ENCODE results near the gene ORC3.

The ORC3 gene

DNA sequence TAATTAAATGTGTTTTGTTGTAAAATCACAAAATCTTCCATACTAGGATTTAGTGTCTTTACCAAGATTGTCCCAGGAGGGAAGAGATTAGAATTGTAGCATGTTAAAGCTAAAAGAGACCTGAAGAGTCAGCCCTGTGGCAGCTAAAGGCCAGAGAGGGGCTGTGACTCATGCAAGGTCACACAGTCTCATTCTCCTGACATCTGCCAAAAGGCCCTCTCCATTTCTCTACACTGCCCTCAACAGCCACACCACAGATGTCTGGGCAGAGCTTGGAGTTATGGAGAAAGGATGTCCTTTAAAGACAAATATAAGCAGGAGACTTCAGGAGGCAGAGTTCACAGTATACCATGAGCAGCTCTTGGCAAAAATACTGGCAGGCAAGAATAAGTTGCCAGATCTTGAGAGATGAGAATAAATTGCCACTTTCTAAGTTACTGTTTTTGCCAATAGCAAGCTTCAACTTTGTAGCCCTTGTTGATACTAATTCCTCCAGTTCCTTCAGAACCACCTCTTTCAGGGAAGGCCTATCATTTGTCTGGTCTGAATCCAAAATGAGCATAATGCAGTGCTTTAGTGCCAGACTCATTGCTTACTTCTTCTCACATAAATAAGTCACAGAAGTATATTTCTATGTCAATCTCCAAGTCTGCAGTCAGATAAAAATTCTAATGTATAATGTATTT lies 70.4 kb downstream of the ORC3 start:
- FAIRE-seq = no peak
- TF ChIP-seq, protein P1, sequence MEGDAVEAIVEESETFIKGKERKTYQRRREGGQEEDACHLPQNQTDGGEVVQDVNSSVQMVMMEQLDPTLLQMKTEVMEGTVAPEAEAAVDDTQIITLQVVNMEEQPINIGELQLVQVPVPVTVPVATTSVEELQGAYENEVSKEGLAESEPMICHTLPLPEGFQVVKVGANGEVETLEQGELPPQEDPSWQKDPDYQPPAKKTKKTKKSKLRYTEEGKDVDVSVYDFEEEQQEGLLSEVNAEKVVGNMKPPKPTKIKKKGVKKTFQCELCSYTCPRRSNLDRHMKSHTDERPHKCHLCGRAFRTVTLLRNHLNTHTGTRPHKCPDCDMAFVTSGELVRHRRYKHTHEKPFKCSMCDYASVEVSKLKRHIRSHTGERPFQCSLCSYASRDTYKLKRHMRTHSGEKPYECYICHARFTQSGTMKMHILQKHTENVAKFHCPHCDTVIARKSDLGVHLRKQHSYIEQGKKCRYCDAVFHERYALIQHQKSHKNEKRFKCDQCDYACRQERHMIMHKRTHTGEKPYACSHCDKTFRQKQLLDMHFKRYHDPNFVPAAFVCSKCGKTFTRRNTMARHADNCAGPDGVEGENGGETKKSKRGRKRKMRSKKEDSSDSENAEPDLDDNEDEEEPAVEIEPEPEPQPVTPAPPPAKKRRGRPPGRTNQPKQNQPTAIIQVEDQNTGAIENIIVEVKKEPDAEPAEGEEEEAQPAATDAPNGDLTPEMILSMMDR (IDR thresholded peaks at IDR 0.05; ENCODE audit: insufficient read depth, missing control alignments) = no peak
- DNase-seq (ENCODE audit: insufficient read length, low spot score) = no peak

DNA sequence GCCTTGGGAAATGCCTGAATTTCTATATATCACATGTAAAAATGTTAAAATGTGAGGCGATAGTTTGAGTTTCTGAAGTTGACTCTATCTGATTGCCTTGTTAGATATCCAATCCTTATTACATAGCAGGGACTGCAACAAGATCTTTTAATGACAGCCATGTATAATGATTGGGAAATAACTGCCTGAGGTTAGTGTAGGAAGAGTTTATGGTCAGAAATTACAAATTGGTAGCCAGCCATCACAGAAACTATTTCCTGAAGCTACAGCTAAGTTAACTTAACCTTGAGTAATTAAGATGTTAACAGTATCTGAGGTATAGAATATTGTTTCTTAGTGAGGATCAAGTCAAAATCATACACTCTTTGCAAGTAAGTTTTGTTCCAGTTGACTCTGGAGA lies 71.1 kb downstream of the ORC3 start:
- TF ChIP-seq, protein P1 (IDR thresholded peaks at IDR 0.05; ENCODE audit: insufficient read depth, missing control alignments) = no peak
- FAIRE-seq = no peak
- DNase-seq (ENCODE audit: insufficient read length, low spot score) = no peak

DNA sequence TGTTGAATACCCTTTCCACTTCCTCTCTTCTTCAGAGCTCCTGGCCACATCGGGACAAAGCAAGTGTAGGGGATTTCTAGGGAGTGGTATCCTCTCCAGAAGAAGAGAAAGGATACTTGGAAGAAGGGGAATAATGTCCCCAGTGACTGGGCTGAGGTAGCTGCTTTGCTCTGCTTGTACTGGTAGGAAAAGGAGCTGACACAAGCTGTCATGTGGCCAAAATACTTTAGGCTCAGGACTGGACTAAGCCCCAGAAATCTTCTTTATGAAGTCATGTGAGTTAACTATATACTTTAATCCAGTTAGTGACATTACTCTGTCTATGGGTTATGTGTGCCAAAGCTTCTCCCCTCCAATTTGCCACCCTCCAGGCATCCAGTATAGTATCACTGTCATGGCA lies 71.6 kb downstream of the ORC3 start:
- TF ChIP-seq, protein P1 (IDR thresholded peaks at IDR 0.05; ENCODE audit: insufficient read depth, missing control alignments) = no peak
- FAIRE-seq (no peak), DNase-seq (ENCODE audit: insufficient read length, low spot score) (no peak)

DNA sequence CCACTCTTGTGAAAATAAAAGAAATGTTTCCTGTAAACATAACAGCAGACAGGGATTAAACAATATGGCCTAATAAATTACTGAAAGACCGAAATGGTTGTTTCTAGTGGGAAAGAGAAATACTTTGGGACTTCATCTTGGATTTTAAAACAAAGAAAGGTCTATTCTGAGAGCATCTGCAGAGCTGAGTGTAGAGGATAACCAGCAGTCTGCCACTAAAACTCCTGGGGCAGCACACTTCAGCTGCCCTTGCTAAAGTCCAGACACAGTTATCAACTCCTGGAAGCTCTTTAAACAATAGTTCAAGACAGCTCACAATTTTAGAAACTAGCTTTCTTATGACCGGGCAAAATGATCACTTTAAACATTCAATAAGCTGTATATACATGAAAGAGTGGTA lies 73.5 kb downstream of the ORC3 start:
- no peak for FAIRE-seq
- TF ChIP-seq, protein P1 (IDR thresholded peaks at IDR 0.05; ENCODE audit: insufficient read depth, missing control alignments) = no peak
- no peak for DNase-seq (ENCODE audit: insufficient read length, low spot score)

DNA sequence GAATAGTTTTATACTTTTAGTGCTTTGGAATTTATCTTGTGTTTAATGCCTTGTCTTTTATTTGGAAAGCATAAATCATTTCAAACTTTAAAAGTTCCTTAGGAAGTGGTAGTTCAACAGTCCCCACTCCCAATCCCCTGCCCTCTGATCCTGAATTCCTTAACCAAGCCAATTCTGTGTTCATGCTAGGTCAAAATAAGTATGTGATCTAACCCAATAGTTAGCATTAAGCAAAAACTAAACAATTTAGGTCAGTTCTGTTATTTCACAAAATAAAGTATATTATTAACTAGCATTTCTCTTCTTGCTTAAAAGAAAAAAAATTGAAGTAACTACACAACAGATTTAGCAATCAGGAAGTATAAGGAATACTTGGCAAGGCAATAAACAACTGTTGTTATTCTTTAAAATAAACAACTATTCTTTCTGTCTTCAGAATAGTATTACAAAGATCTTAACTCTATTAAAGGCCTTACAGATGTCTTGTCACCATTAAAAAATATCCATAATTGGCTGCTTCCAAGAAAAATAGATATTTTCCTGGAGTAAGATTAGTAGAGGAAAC lies 75.1 kb downstream of the ORC3 start:
- FAIRE-seq (no peak), DNase-seq (ENCODE audit: insufficient read length, low spot score) (no peak)
- TF ChIP-seq, protein P1 (IDR thresholded peaks at IDR 0.05; ENCODE audit: insufficient read depth, missing control alignments) = no peak

DNA sequence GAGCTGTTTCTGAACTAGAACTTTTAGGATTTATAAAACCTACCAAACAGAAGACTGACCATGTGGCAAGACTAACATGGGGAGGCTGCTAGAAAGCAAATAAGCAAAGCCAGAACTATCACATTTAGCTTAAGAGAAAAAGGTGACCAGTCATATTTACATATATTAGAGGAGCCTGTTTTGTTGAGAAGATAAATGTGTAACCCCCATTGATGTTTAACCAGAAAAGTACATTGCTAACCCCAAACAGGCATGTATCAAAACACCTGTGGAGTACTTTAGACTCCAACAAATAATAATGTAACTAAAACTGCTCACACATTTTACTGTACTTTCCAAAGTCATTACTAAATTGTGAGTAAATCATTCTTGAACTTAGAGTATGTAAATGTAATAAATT lies 77.1 kb downstream of the ORC3 start:
- TF ChIP-seq, protein P1 (IDR thresholded peaks at IDR 0.05; ENCODE audit: insufficient read depth, missing control alignments) = no peak
- FAIRE-seq (no peak), DNase-seq (ENCODE audit: insufficient read length, low spot score) (no peak)

DNA sequence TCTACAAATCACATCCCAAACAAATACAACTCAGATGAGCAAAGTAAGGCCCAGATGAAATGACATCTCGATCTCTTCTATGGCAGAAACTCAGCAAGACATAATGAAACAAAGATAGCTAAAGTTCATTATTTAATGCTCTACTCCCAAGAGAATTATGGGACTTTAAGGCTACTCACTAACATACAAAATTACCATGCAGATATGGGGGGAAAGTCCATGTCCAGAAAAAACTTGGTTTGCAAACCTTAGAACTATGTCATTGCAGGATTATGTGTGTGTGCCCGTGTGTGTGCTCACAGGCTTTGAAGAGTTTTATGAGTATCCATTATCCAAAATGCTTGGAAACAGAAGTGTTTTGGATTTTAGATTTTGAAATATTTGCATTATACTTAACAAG lies 78.1 kb downstream of the ORC3 start:
- DNase-seq (ENCODE audit: insufficient read length, low spot score) (no peak), FAIRE-seq (no peak)
- TF ChIP-seq, protein P1 (IDR thresholded peaks at IDR 0.05; ENCODE audit: insufficient read depth, missing control alignments) = no peak

Data from D721Med (cell line).